H9 (cell line): Measurements from ENCODE around the gene ELMOD1. TPM values are rescaled to one million over a fixed set of nuclear protein-coding genes. Genes with fewer than 3 reads are reported as not detected.

Experiments
- DNase-seq: peaks from one replicate; pipeline ENCODE4 v3.0.0-alpha.2; 2017
- H2AFZ ChIP-seq: one replicate; pipeline ENCODE4 v1.6.1; 2013; ENCODE audit warnings: mild to moderate bottlenecking, low read length, control low read depth, moderate library complexity
- H2AK5ac ChIP-seq: 2 replicates; pipeline ENCODE4 v1.6.1; 2013; ENCODE audit warnings: low read length, control low read depth, mixed read lengths; ENCODE audit not compliant: insufficient read length
- H2BK120ac ChIP-seq: one replicate; pipeline ENCODE4 v1.6.1; 2013; ENCODE audit warnings: low read depth, mild to moderate bottlenecking, low read length, control low read depth, inconsistent platforms; ENCODE audit not compliant: poor library complexity, severe bottlenecking
- H2BK12ac ChIP-seq: 2 replicates; pipeline ENCODE4 v1.6.1; 2013; ENCODE audit warnings: low read length, control low read depth, mixed read lengths, low read depth; ENCODE audit not compliant: insufficient read length
- H2BK15ac ChIP-seq: 2 replicates; pipeline ENCODE4 v1.6.1; 2013; ENCODE audit warnings: low read depth, low read length, control low read depth
- H2BK20ac ChIP-seq: one replicate; pipeline ENCODE4 v1.6.1; 2013; ENCODE audit warnings: low read depth, mild to moderate bottlenecking, low read length, control low read depth, inconsistent platforms; ENCODE audit not compliant: poor library complexity, severe bottlenecking
- H2BK5ac ChIP-seq: 2 replicates; pipeline ENCODE4 v1.6.1; 2013; ENCODE audit warnings: low read length, control low read depth, mixed read lengths; ENCODE audit not compliant: insufficient read length
- H3K14ac ChIP-seq: 2 replicates; pipeline ENCODE4 v1.6.1; 2013; ENCODE audit warnings: low read length, control low read depth; ENCODE audit not compliant: insufficient read depth
- H3K18ac ChIP-seq: 2 replicates; pipeline ENCODE4 v1.6.1; 2013; ENCODE audit warnings: low read depth, mild to moderate bottlenecking, mixed read lengths, low read length, control low read depth; ENCODE audit not compliant: insufficient read length
- H3K23ac ChIP-seq: 2 replicates; pipeline ENCODE4 v1.6.1; 2013; ENCODE audit warnings: low read length, control low read depth, mixed read lengths, low read depth; ENCODE audit not compliant: insufficient read length
- H3K23me2 ChIP-seq: 2 replicates; pipeline ENCODE4 v1.6.1; 2013; ENCODE audit warnings: low read depth, mild to moderate bottlenecking, mixed read lengths, low read length, control low read depth; ENCODE audit not compliant: insufficient read length, poor library complexity, severe bottlenecking
- H3K27ac ChIP-seq: 2 replicates; pipeline ENCODE4 v1.5.1; 2013; ENCODE audit warnings: low read length, control low read depth, mixed read lengths, low read depth; ENCODE audit not compliant: insufficient read length
- H3K27me3 ChIP-seq: 2 replicates; pipeline ENCODE4 v1.6.1; 2013; ENCODE audit warnings: low read length, control low read depth, inconsistent platforms; ENCODE audit not compliant: insufficient read depth
- H3K4ac ChIP-seq: 2 replicates; pipeline ENCODE4 v1.6.1; 2013; ENCODE audit warnings: low read depth, mild to moderate bottlenecking, control low read depth, inconsistent platforms, low read length, moderate library complexity
- H3K4me1 ChIP-seq: 2 replicates; pipeline ENCODE4 v1.6.1; 2013; ENCODE audit warnings: low read length, control low read depth, inconsistent platforms; ENCODE audit not compliant: insufficient read depth
- H3K4me2 ChIP-seq: 2 replicates; pipeline ENCODE4 v1.6.1; 2013; ENCODE audit warnings: low read length, control low read depth, mixed read lengths; ENCODE audit not compliant: insufficient read length, insufficient read depth
- H3K56ac ChIP-seq: 2 replicates; pipeline ENCODE4 v1.6.1; 2013; ENCODE audit warnings: low read depth, mild to moderate bottlenecking, mixed read lengths, low read length, control low read depth; ENCODE audit not compliant: insufficient read length
- H3K79me1 ChIP-seq: 2 replicates; pipeline ENCODE4 v1.6.1; 2013; ENCODE audit warnings: low read depth, mild to moderate bottlenecking, moderate library complexity, low read length, control low read depth, inconsistent platforms; ENCODE audit not compliant: insufficient read depth, poor library complexity, severe bottlenecking
- H3K79me2 ChIP-seq: 2 replicates; pipeline ENCODE4 v1.6.1; 2013; ENCODE audit warnings: low read length, control low read depth, inconsistent platforms; ENCODE audit not compliant: insufficient read depth
- H3K9ac ChIP-seq: 2 replicates; pipeline ENCODE4 v1.6.1; 2013; ENCODE audit warnings: low read length, control low read depth, mixed read lengths; ENCODE audit not compliant: insufficient read length; ENCODE audit errors: extremely low read depth
- H3K9me3 ChIP-seq: one replicate; pipeline ENCODE4 v1.6.1; 2013; ENCODE audit warnings: low read depth, low read length, inconsistent platforms; ENCODE audit not compliant: control insufficient read depth
- H3T11ph ChIP-seq: one replicate; pipeline ENCODE4 v1.6.1; 2013; ENCODE audit warnings: mild to moderate bottlenecking, low read length, control low read depth, inconsistent platforms
- H4K20me1 ChIP-seq: one replicate; pipeline ENCODE4 v1.6.1; 2013; ENCODE audit not compliant: control insufficient read depth, insufficient read length, insufficient read depth
- H4K5ac ChIP-seq: 2 replicates; pipeline ENCODE4 v1.6.1; 2013; ENCODE audit warnings: low read depth, mild to moderate bottlenecking, mixed read lengths, low read length, control low read depth; ENCODE audit not compliant: insufficient read length
- H4K8ac ChIP-seq: replicated peaks from 2 replicates; pipeline ENCODE4 v1.6.1; 2013; ENCODE audit warnings: low read length, control low read depth, mixed read lengths, low read depth; ENCODE audit not compliant: insufficient read length
- H4K91ac ChIP-seq: 2 replicates; pipeline ENCODE4 v1.6.1; 2013; ENCODE audit warnings: low read depth, mild to moderate bottlenecking, moderate library complexity, mixed read lengths, low read length, control low read depth; ENCODE audit not compliant: insufficient read length
- H3K27ac Mint-ChIP-seq, 3 experiments: 2 replicates in 2 of 3; 3 replicates in 1 of 3; pipeline ENCODE4 v1.8.0; 2020 to 2021; ENCODE audit warnings: mixed read lengths in 3 of 3, mild to moderate bottlenecking in 1 of 3, moderate library complexity in 1 of 3
- H3K27me3 Mint-ChIP-seq: 2 replicates; pipeline ENCODE4 v1.8.0; 2021; ENCODE audit warnings: low read depth, mild to moderate bottlenecking, moderate library complexity, mixed read lengths
- H3K36me3 Mint-ChIP-seq, 3 experiments: 2 replicates in 2 of 3; 3 replicates in 1 of 3; pipeline ENCODE4 v1.8.0; 2020 to 2021; ENCODE audit warnings: low read depth in 3 of 3, mixed read lengths in 3 of 3; ENCODE audit not compliant: insufficient read depth in 1 of 3
- H3K4me1 Mint-ChIP-seq, 2 experiments: 2 replicates each; pipeline ENCODE4 v1.8.0; 2020; ENCODE audit warnings: mixed read lengths in 2 of 2
- H3K4me3 Mint-ChIP-seq, 2 experiments: 2 replicates in 1 of 2; 3 replicates in 1 of 2; pipeline ENCODE4 v1.8.0; 2020 to 2021; ENCODE audit warnings: mild to moderate bottlenecking in 2 of 2, mixed read lengths in 2 of 2, moderate library complexity in 1 of 2
- H3K9me3 Mint-ChIP-seq, 2 experiments: 2 replicates in 1 of 2; 3 replicates in 1 of 2; pipeline ENCODE4 v1.8.0; 2020; ENCODE audit warnings: mild to moderate bottlenecking in 2 of 2, mixed read lengths in 2 of 2, moderate library complexity in 1 of 2
- CTCF ChIP-seq: fragments of 200-600 bp; sonication (generic); conservative IDR thresholded peaks from 3 replicates; pipeline ENCODE4 v1.8.0; 2021; ENCODE audit warnings: antibody characterized with exemption, mild to moderate bottlenecking
- WGBS: extraction: QIAGEN DNeasy Blood & Tissue Kit; methylation state at CpG from one replicate; pipeline ENCODE4 v1.1.7; 2013; ENCODE audit warnings: missing lambda C conversion rate, low lambda C conversion rate, mixed read lengths; ENCODE audit not compliant: insufficient read length; ENCODE audit errors: extremely low coverage; 5-methylcytosine and 5-hydroxymethylcytosine counted together
- total RNA-seq: library from RNA; stranded (reverse); gene quantifications from 2 replicates; pipeline ENCODE4 v1.2.1, GENCODE V29; 2021

ELMOD1 gene
- total RNA-seq, 1 experiment from 2014 or later: 0.61 TPM

- no peak overlapping the region for H3K9ac ChIP-seq
- Mint-ChIP-seq H3K4me3 (no peak overlapping the region), H3K9me3 (no peaks in the 10 kb centered on the region; a peak in 1 of 5 replicates), H3K4me1 (peaks cover 13 to 17% of the 10 kb centered on the region in 2 experiments), H3K36me3 (no peaks in the 10 kb centered on the region), H3K27ac (no peak overlapping the region), H3K27me3 (peaks cover 6% of the 10 kb centered on the region)
- H2BK15ac ChIP-seq: no peak overlapping the region
- no peak overlapping the region for H3K56ac ChIP-seq
- H2AK5ac ChIP-seq: no peak overlapping the region
- H2BK12ac ChIP-seq: no peak overlapping the region
- no peak overlapping the region for H4K8ac ChIP-seq
- no peaks in the 10 kb centered on the region for H3K23me2 ChIP-seq
- no peak overlapping the region for H3K14ac ChIP-seq
- H3K4ac ChIP-seq: no peak overlapping the region
- H3K27ac ChIP-seq: no peak overlapping the region
- no peak overlapping the region for H3K18ac ChIP-seq
- no peaks in the 10 kb centered on the region for H3K79me1 ChIP-seq
- H2AFZ ChIP-seq: no peak overlapping the region
- H4K91ac ChIP-seq: no peak overlapping the region
- H3K4me2 ChIP-seq: no peak overlapping the region
- no peaks in the 10 kb centered on the region for H3K79me2 ChIP-seq
- TF ChIP-seq CTCF: no peak
- no peaks in the 10 kb centered on the region for H3K27me3 ChIP-seq
- no peak overlapping the region for H3K23ac ChIP-seq
- no peak for DNase-seq
- H3K4me1 ChIP-seq: no peaks in the 10 kb centered on the region
- WGBS: no CpG with 5 or more reads among the region's 2 CpGs
- H2BK20ac ChIP-seq: no peak overlapping the region
- H4K20me1 ChIP-seq: no peaks in the 10 kb centered on the region
- H3T11ph ChIP-seq: no peak overlapping the region
- no peak overlapping the region for H4K5ac ChIP-seq
- H2BK5ac ChIP-seq: no peak overlapping the region
- no peak overlapping the region for H2BK120ac ChIP-seq
- H3K9me3 ChIP-seq: no peaks in the 10 kb centered on the region
Measured at GRCh38 chr11:107612445-107612844, 21.5 kb downstream of the ELMOD1 start.
